GM21825 (cell line): ENCODE data around the gene DDI1.
A peak's percentile ranks its signal among the peaks of the same experiment; 100 is the strongest.

ENCODE experiments used
- ATAC-seq: cut with Tn5 transposase; IDR thresholded peaks from one replicate; pipeline ENCODE4 v1.9.1; 2021; ENCODE audit warnings: mild to moderate bottlenecking, moderate library complexity; ENCODE audit not compliant: unreplicated experiment

Gene DDI1

GRCh38 chr11:104036588-104036987 lies at the start of gene DDI1:
DDI1 (plus strand) TSS chr11:104036640; CDS start chr11:104036823, 183 bp downstream.
- no peak for ATAC-seq

- no peak for ATAC-seq
Observed at GRCh38 chr11:103987629-103988594, 48.5 kb upstream of the DDI1 start.

GRCh38 chr11:103988595-103988969 lies 47.9 kb upstream of the DDI1 start:
- no peak for ATAC-seq

GRCh38 chr11:103993507-103993906 lies 42.9 kb upstream of the DDI1 start:
- no peak for ATAC-seq

- ATAC-seq, result no peak
Observed at GRCh38 chr11:103994094-103994493, 42.3 kb upstream of the DDI1 start.

GRCh38 chr11:103994518-103994917 lies 41.9 kb upstream of the DDI1 start:
- ATAC-seq, result no peak

- no peak for ATAC-seq
Observed at GRCh38 chr11:103995896-103996295, 40.5 kb upstream of the DDI1 start.

GRCh38 chr11:103997082-103997481 lies 39.4 kb upstream of the DDI1 start:
- no peak for ATAC-seq

- no peak for ATAC-seq
Observed at GRCh38 chr11:103998826-103999508, 37.5 kb upstream of the DDI1 start.

- no peak for ATAC-seq
Observed at GRCh38 chr11:104000798-104001197, 35.6 kb upstream of the DDI1 start.

GRCh38 chr11:104001561-104002056 lies 34.8 kb upstream of the DDI1 start:
- ATAC-seq, result no peak

GRCh38 chr11:104003491-104003890 lies 32.9 kb upstream of the DDI1 start:
- ATAC-seq, result no peak

- no peak for ATAC-seq
Observed at GRCh38 chr11:104005234-104005855, 31.1 kb upstream of the DDI1 start.

- no peak for ATAC-seq
Observed at GRCh38 chr11:104009744-104010143, 26.7 kb upstream of the DDI1 start.

- no peak for ATAC-seq
Observed at GRCh38 chr11:104011044-104011443, 25.4 kb upstream of the DDI1 start.

- ATAC-seq, result peak; percentile 82
Observed at GRCh38 chr11:104015649-104016415, 20.6 kb upstream of the DDI1 start.

GRCh38 chr11:104024572-104024971 lies 11.9 kb upstream of the DDI1 start:
- no peak for ATAC-seq

- ATAC-seq, result no peak
Observed at GRCh38 chr11:104028476-104029263, 7.8 kb upstream of the DDI1 start.

GRCh38 chr11:104033134-104033533 lies 3.3 kb upstream of the DDI1 start:
- ATAC-seq, result no peak

GRCh38 chr11:104033561-104033960 lies 2.9 kb upstream of the DDI1 start:
- no peak for ATAC-seq
